LNCAP (cell line): ENCODE results near the gene HDAC4.

Experiments used
- CTCF ChIP-seq: fragments of 450-650 bp; IDR thresholded peaks from 2 replicates; pipeline ENCODE4 v1.5.1; 2017; ENCODE audit warnings: mild to moderate bottlenecking

The HDAC4 gene

GRCh38 chr2:239268082-239268481 lies 132.7 kb downstream of the HDAC4 start:
- TF ChIP-seq CTCF: no peak

- TF ChIP-seq CTCF: no peak; the same call in 1 of the 2 replicates
These were observed 133.4 kb downstream of the HDAC4 start for GRCh38 chr2:239267288-239267951.

DNA sequence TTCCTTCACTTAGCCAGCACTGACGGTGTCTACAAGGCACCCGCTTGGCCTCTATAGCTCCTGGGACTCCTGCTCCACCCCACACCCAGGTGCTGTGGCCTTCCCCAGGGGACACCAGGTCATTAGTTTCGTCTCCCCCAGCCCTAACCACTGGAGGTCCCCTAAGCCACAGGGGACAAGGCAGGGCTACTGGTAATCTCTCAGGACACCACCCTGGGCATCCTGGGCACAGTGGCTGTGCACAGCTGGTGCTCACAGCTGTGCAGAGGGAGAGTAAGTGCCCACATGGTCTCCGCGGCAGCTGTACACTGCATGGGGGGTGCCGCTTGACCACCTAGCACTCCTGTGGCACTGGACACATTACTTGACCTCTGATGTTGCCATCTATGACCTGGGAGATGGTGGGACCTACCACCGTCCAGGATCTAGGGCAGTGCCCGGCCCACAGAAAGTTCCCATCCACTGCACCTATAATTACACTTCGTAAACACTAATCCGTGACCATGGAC lies 134.0 kb downstream of the HDAC4 start:
- TF ChIP-seq CTCF: no peak

GRCh38 chr2:239266434-239266766 lies 134.4 kb downstream of the HDAC4 start:
- no peak for TF ChIP-seq CTCF

- no peak for TF ChIP-seq CTCF
These were observed 135.0 kb downstream of the HDAC4 start for GRCh38 chr2:239265681-239266433.

DNA sequence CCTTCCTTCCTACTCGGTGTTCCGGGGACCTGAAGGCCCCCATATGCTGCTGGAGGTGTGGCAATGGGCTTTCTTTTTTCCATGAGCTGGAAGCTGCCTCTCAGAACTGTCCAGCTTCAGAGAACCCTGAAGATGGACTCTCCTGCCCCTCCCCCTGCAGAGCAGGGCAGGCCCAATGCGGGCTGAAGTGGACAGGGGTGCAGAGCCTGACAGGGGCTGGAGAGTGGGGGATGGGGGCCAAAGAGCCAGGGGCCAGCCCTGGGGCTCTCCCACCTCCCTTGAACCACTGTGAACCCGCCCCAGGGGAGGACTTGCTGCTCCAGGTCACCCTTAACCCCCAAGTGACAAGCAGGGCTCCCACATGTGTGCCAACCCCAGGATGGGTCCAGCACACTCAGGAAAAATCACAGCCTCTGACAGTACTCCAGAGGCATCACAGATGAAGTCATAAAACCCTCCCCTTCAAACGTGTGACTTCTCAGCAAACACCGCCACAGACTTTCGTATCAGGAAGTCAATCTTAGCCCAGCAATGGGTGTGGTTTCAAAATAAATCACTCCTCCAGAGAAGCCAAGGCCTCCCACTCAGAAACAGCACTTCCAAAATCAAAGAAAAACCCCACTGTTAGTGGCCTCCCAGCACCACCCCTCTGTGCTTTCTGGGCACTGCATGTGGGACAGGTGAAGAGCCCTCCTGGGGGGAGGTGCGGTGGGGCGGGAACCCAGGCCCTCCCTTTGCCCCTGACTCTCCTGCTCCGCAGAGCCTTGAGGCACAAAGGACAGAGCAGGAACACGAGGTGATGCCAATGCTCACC lies 135.8 kb downstream of the HDAC4 start:
- TF ChIP-seq CTCF: no peak

GRCh38 chr2:239264492-239264837 lies 136.4 kb downstream of the HDAC4 start:
- TF ChIP-seq CTCF: no peak
